Duodenal mucosa (tissue), 2 donors: Measurements from ENCODE around the gene HPGDS.
"Not testable (repeated sequence)": the region's sequence is repeated elsewhere in the genome, so short reads cannot be mapped to it uniquely, and the experiment has no call there.

Source experiments
- H3K27ac ChIP-seq: one replicate; pipeline ENCODE4 v1.7.0; 2013; ENCODE audit warnings: low read depth, low read length
- H3K27me3 ChIP-seq, 2 donors: one replicate each; pipeline ENCODE4 v1.7.0; 2013; ENCODE audit warnings: low read length in 2 of 2, control low read depth in 1 of 2; ENCODE audit not compliant: insufficient read depth in 2 of 2, control insufficient read depth in 1 of 2
- H3K36me3 ChIP-seq, 2 donors: one replicate each; pipeline ENCODE4 v1.7.0; 2013; ENCODE audit warnings: low read length in 2 of 2, control low read depth in 1 of 2; ENCODE audit not compliant: insufficient read depth in 2 of 2, control insufficient read depth in 1 of 2
- H3K4me1 ChIP-seq, 2 donors: one replicate each; pipeline ENCODE4 v1.7.0; 2013; ENCODE audit warnings: low read length in 2 of 2, control low read depth in 1 of 2; ENCODE audit not compliant: insufficient read depth in 2 of 2, control insufficient read depth in 1 of 2
- H3K4me3 ChIP-seq, 2 donors: one replicate each; pipeline ENCODE4 v1.7.0; 2013; ENCODE audit warnings: low read length in 2 of 2, low read depth in 1 of 2
- H3K9ac ChIP-seq, 2 donors: one replicate each; pipeline ENCODE4 v1.7.0; 2013; ENCODE audit warnings: low read length in 2 of 2, low read depth in 1 of 2
- H3K9me3 ChIP-seq, 2 donors: one replicate each; pipeline ENCODE4 v1.7.0; 2013; ENCODE audit warnings: low read length in 2 of 2, control low read depth in 1 of 2; ENCODE audit not compliant: control insufficient read depth in 1 of 2

HPGDS gene

DNA sequence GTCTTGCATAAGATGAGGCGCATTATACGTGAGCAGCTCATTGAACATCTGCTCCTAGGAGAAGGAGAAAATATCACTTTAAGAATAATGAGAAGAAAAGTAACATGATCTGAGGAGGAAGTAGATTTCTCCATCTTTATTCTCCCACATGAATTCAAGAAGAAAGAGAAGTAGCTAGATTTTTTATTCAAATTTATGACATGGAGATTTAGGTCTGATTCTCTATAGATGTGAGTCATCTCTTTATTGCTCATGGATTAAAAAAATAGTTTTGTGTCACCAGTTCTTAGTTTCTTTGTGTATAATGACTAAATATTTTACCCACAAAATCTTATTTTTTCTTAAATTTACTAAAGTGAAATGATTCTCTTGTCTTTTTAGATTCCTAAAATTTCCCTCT, 40.4 kb downstream of the HPGDS start:
- Histone ChIP-seq H3K4me1 (no peaks in the 10 kb centered on the region), H3K36me3 (no peaks in the 10 kb centered on the region), H3K27ac (no peak overlapping the region), H3K9ac (no peak overlapping the region), H3K4me3 (no peak overlapping the region), H3K9me3 (no peaks in the 10 kb centered on the region), H3K27me3 (no peaks in the 10 kb centered on the region)

- H3K36me3 ChIP-seq = no peaks in the 10 kb centered on the region
- no peak overlapping the region for H3K4me3 ChIP-seq
- H3K9me3 ChIP-seq = no peaks in the 10 kb centered on the region
- H3K27me3 ChIP-seq = no peaks in the 10 kb centered on the region
- no peak overlapping the region for H3K27ac ChIP-seq
- no peak overlapping the region for H3K9ac ChIP-seq
- H3K4me1 ChIP-seq = no peaks in the 10 kb centered on the region
These were observed 43.8 kb downstream of the HPGDS start for GRCh38 chr4:94298725-94299252.

GRCh38 chr4:94295473-94295872, 47.2 kb downstream of the HPGDS start:
- not testable (repeated sequence) for H3K4me1 ChIP-seq, H3K9me3 ChIP-seq, H3K9ac ChIP-seq, H3K27ac ChIP-seq, H3K36me3 ChIP-seq, H3K4me3 ChIP-seq, H3K27me3 ChIP-seq

DNA sequence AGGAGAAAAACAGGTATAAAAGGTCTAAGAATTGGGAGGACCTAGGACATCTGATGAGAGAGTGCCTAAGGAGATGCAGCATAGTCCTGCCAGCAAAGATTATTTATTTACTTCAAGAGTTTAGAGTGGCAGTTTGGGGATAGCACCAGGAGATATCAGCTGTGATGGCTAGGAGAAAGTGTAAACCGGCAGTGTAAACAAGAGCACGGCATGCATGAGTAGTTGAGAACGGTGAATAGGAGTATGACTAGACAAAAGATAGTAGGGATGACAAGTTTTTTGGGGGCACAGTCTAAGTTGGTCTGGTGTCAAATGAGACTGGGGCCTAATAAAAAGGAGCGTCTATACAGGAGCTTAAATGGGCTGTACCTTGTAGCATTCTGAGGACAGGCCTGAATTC, 48.7 kb downstream of the HPGDS start:
- not testable (repeated sequence) for H3K9me3 ChIP-seq, H3K4me1 ChIP-seq, H3K9ac ChIP-seq, H3K27ac ChIP-seq, H3K27me3 ChIP-seq, H3K4me3 ChIP-seq
- H3K36me3 ChIP-seq = peaks cover 0 to 13% of the 10 kb centered on the region in 2 donors

GRCh38 chr4:94290245-94290644, 52.4 kb downstream of the HPGDS start:
- no peak overlapping the region for H3K4me3 ChIP-seq
- H3K4me1 ChIP-seq = no peaks in the 10 kb centered on the region
- H3K9ac ChIP-seq = no peak overlapping the region
- peaks cover 12 to 17% of the 10 kb centered on the region in 2 donors for H3K36me3 ChIP-seq
- H3K9me3 ChIP-seq = no peaks in the 10 kb centered on the region
- H3K27me3 ChIP-seq = no peaks in the 10 kb centered on the region
- no peak overlapping the region for H3K27ac ChIP-seq

DNA sequence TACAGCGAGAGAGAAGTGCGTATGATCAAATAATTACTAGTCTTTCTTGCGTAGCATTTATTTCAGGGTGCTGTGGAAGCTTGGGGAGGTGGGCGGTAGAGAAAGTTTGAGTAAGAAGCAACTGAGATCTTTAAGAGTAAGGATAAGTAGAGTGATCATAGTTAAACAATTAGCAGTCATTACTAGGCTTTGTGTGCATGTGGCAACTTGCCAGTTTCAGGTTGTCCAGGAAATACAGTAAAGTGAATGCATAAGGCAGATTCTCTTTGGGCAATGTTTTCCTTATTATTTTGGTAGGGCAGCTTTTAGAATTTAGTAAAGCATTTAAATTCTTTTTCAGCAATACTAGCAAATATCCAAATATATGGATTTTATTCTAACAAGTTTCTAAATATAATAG, 57.0 kb downstream of the HPGDS start:
- Histone ChIP-seq H3K4me3 (no peak overlapping the region), H3K27me3 (no peaks in the 10 kb centered on the region), H3K36me3 (peaks cover 21 to 30% of the 10 kb centered on the region in 2 donors), H3K9ac (no peak overlapping the region), H3K27ac (no peak overlapping the region), H3K4me1 (no peaks in the 10 kb centered on the region), H3K9me3 (no peaks in the 10 kb centered on the region)

DNA sequence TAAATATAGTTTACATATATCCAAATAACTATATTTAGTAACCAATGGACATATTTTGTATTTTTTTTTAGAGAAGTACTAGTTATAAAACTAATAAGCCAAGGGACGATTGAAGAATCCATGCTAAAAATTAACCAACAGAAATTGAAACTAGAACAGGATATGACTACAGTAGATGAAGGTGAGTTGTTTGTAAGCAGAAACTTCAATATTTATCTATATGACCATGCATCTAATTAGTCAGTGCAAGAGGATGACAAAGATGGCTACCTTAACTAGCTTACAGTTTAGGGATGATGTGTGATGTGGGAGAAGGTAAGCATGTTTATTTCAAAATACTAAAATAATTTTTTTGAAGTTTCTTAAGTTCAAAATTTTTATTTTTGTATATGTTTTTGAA, 57.7 kb downstream of the HPGDS start:
- H3K36me3 ChIP-seq = peaks cover 21 to 30% of the 10 kb centered on the region in 2 donors
- H3K4me1 ChIP-seq = no peaks in the 10 kb centered on the region
- no peaks in the 10 kb centered on the region for H3K27me3 ChIP-seq
- H3K27ac ChIP-seq = no peak overlapping the region
- H3K9me3 ChIP-seq = no peaks in the 10 kb centered on the region
- no peak overlapping the region for H3K9ac ChIP-seq
- no peak overlapping the region for H3K4me3 ChIP-seq

DNA sequence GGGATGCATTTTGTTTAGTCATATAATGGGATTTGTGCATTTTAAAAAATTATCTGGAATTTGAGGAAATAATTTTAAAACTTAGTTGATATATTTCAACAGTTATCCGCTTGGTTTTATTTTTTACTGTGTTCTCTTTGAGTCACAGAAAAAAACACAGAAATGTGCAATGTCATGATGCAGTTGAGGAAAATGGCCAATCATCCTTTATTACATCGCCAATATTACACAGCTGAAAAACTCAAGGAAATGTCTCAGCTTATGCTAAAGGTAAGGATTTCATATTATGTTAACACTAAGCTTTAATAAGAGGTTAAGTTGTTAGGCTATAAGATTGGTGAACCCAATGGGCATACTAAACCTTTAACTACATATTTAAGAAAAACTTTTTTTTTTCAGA, 63.9 kb downstream of the HPGDS start:
- Histone ChIP-seq H3K9ac (no peak overlapping the region), H3K4me3 (no peak overlapping the region), H3K9me3 (no peaks in the 10 kb centered on the region), H3K36me3 (peaks cover 21 to 39% of the 10 kb centered on the region in 2 donors), H3K27ac (no peak overlapping the region), H3K4me1 (no peaks in the 10 kb centered on the region), H3K27me3 (no peaks in the 10 kb centered on the region)

GRCh38 chr4:94277534-94277933, 65.1 kb downstream of the HPGDS start:
- Histone ChIP-seq H3K4me3 (no peak overlapping the region), H3K27ac (no peak overlapping the region), H3K9ac (no peak overlapping the region), H3K9me3 (no peaks in the 10 kb centered on the region), H3K27me3 (no peaks in the 10 kb centered on the region), H3K36me3 (peaks cover 14 to 42% of the 10 kb centered on the region in 2 donors), H3K4me1 (no peaks in the 10 kb centered on the region)

GRCh38 chr4:94276204-94276603, 66.4 kb downstream of the HPGDS start:
- Histone ChIP-seq H3K27ac (no peak overlapping the region), H3K4me1 (no peaks in the 10 kb centered on the region), H3K27me3 (no peaks in the 10 kb centered on the region), H3K36me3 (peaks cover 14 to 47% of the 10 kb centered on the region in 2 donors), H3K9me3 (no peaks in the 10 kb centered on the region), H3K4me3 (no peak overlapping the region), H3K9ac (no peak overlapping the region)

DNA sequence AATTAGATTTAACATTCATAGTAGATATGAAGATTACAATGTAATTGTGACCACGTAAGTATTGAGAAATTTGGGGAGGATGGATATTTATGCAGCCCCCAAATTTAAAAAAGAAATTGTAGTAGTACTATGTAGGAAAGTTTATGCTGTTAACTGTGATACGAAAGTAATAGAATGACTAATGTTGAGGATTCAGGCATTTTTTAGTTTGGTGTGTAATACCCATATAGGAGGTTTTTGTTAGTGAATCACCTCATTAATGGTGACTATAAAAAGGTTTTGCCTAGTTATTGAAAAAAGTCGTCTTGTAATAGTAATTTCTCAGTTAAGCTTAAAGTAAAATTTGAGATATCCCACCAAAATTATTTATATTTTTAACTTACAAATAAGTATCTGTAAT, 67.7 kb downstream of the HPGDS start:
- Histone ChIP-seq H3K27me3 (no peaks in the 10 kb centered on the region), H3K9me3 (no peaks in the 10 kb centered on the region), H3K4me3 (no peak overlapping the region), H3K4me1 (no peaks in the 10 kb centered on the region), H3K9ac (no peak overlapping the region), H3K27ac (no peak overlapping the region), H3K36me3 (peaks cover 15 to 41% of the 10 kb centered on the region in 2 donors)
